ENCODE results near the gene PLCD3.

- no peak for TF ChIP-seq CTCF (IDR thresholded peaks at IDR 0.05)
- no peak for TF ChIP-seq POLR2A (IDR thresholded peaks at IDR 0.05)
- no peak for TF ChIP-seq POLR2AphosphoS5 (IDR thresholded peaks at IDR 0.05)
- TF ChIP-seq EP300 (IDR thresholded peaks at IDR 0.05) = no peak
Observed at GRCh38 chr17:45115871-45116270, 16.4 kb downstream of the PLCD3 start.

Measured in gastroesophageal sphincter (tissue), 3 donors.